BLaER1 treated with 17β-estradiol and CSF1 and Interleukin-3, amounts not matched to agents 10 nM and 100 nM (cell line): ENCODE data around the gene OSBPL2.

ENCODE experiments used
- H3K27ac ChIP-seq, 11 experiments: shearing (Covaris generic); formaldehyde crosslinking; 2 replicates each; pipeline ENCODE4 v1.8.1; 2022
- H3K27me3 ChIP-seq, 11 experiments: shearing (Covaris generic); formaldehyde crosslinking; 2 replicates each; pipeline ENCODE4 v1.8.1; 2022
- H3K36me3 ChIP-seq, 11 experiments: shearing (Covaris generic); formaldehyde crosslinking; 2 replicates each; pipeline ENCODE4 v1.8.1; 2022
- H3K4me1 ChIP-seq, 10 experiments: shearing (Covaris generic); formaldehyde crosslinking; 2 replicates each; pipeline ENCODE4 v1.8.1; 2022
- H3K4me2 ChIP-seq, 11 experiments: shearing (Covaris generic); formaldehyde crosslinking; 2 replicates each; pipeline ENCODE4 v1.8.1; 2022
- H3K4me3 ChIP-seq, 10 experiments: shearing (Covaris generic); formaldehyde crosslinking; 2 replicates each; pipeline ENCODE4 v1.8.1; 2022
- H3K9ac ChIP-seq, 11 experiments: shearing (Covaris generic); formaldehyde crosslinking; 2 replicates each; pipeline ENCODE4 v1.8.1; 2022
- H3K9me3 ChIP-seq, 11 experiments: shearing (Covaris generic); formaldehyde crosslinking; replicated peaks in 1 of 11; 2 replicates each; pipeline ENCODE4 v1.8.1; 2022
- H4K20me1 ChIP-seq, 11 experiments: shearing (Covaris generic); formaldehyde crosslinking; 2 replicates each; pipeline ENCODE4 v1.8.1; 2022
- Cebpa-rat ChIP-seq, 11 experiments: shearing (Covaris generic); IDR thresholded peaks; 2 replicates each; pipeline ENCODE4 v1.8.1; 2022

The OSBPL2 gene

GRCh38 chr20:62227591-62227976, 10.7 kb upstream of the OSBPL2 start:
- Histone ChIP-seq H3K4me2 (peak overlapping the region in 7 of 11 experiments; percentile 30 to 90 (median 76); a peak in 11 of 22 replicates), H3K27ac (no peak overlapping the region)

GRCh38 chr20:62227977-62228958, 10.1 kb upstream of the OSBPL2 start:
- Histone ChIP-seq H3K4me1 (peaks cover 0 to 52% (median 36%) of the 10 kb centered on the region in 10 experiments; a peak in 15 of 20 replicates), H3K27ac (no peak overlapping the region), H3K4me3 (no peak overlapping the region), H3K36me3 (no peaks in the 10 kb centered on the region), H3K9ac (no peak overlapping the region; a peak in 1 of 22 replicates), H3K27me3 (peaks cover 2 to 33% (median 7%) of the 10 kb centered on the region in 11 experiments; a peak in 17 of 22 replicates), H3K4me2 (peak overlapping the region in 6 of 11 experiments; percentile 30 to 90 (median 78); a peak in 7 of 22 replicates), H4K20me1 (peaks cover 0 to 56% (median 7%) of the 10 kb centered on the region in 11 experiments; a peak in 11 of 22 replicates), H3K9me3 (no peaks in the 10 kb centered on the region)
- TF ChIP-seq Cebpa-rat (IDR thresholded peaks at IDR 0.05): no peak

More at GRCh38 chr20:62227591-62227976, 10.7 kb upstream of the OSBPL2 start:
- Histone ChIP-seq H3K4me3 (no peak overlapping the region), H3K4me1 (peaks cover 0 to 53% (median 37%) of the 10 kb centered on the region in 10 experiments; a peak in 15 of 20 replicates), H4K20me1 (peaks cover 0 to 63% (median 12%) of the 10 kb centered on the region in 11 experiments; a peak in 11 of 22 replicates), H3K9ac (peak overlapping the region in 1 of 11 experiments; percentile 18; a peak in 1 of 22 replicates), H3K36me3 (no peaks in the 10 kb centered on the region), H3K27me3 (peaks cover 9 to 40% (median 13%) of the 10 kb centered on the region in 11 experiments), H3K9me3 (no peaks in the 10 kb centered on the region)
- no peak for TF ChIP-seq Cebpa-rat (IDR thresholded peaks at IDR 0.05)

GRCh38 chr20:62228982-62229545, 9.3 kb upstream of the OSBPL2 start:
- Histone ChIP-seq H3K4me2 (no peak overlapping the region), H3K4me1 (peaks cover 0 to 44% (median 30%) of the 10 kb centered on the region in 10 experiments; a peak in 14 of 20 replicates), H3K4me3 (no peak overlapping the region), H3K36me3 (no peaks in the 10 kb centered on the region), H3K27me3 (peaks cover 0 to 25% (median 0%) of the 10 kb centered on the region in 11 experiments; a peak in 7 of 22 replicates), H3K9me3 (peaks cover 0 to 8% (median 5%) of the 10 kb centered on the region in 11 experiments; a peak in 7 of 22 replicates), H3K9ac (no peak overlapping the region), H3K27ac (no peak overlapping the region), H4K20me1 (peaks cover 0 to 48% (median 7%) of the 10 kb centered on the region in 11 experiments; a peak in 9 of 22 replicates)
- TF ChIP-seq Cebpa-rat (IDR thresholded peaks at IDR 0.05): no peak

GRCh38 chr20:62229667-62230066, 8.7 kb upstream of the OSBPL2 start:
- Histone ChIP-seq H3K4me2 (no peak overlapping the region), H4K20me1 (peaks cover 0 to 42% (median 7%) of the 10 kb centered on the region in 11 experiments; a peak in 9 of 22 replicates), H3K9me3 (peaks cover 0 to 8% (median 5%) of the 10 kb centered on the region in 11 experiments; a peak in 7 of 22 replicates), H3K27me3 (peaks cover 0 to 19% (median 0%) of the 10 kb centered on the region in 11 experiments; a peak in 7 of 22 replicates), H3K27ac (no peak overlapping the region), H3K9ac (no peak overlapping the region), H3K4me3 (no peak overlapping the region), H3K36me3 (no peaks in the 10 kb centered on the region), H3K4me1 (peaks cover 0 to 43% (median 35%) of the 10 kb centered on the region in 10 experiments; a peak in 14 of 20 replicates)
- TF ChIP-seq Cebpa-rat (IDR thresholded peaks at IDR 0.05): no peak

- no peak for TF ChIP-seq Cebpa-rat (IDR thresholded peaks at IDR 0.05)
- H3K4me3 ChIP-seq: no peak overlapping the region
- H3K4me2 ChIP-seq: no peak overlapping the region
- peaks cover 0 to 36% (median 7%) of the 10 kb centered on the region in 11 experiments; a peak in 9 of 22 replicates for H4K20me1 ChIP-seq
- H3K27me3 ChIP-seq: peaks cover 0 to 14% (median 0%) of the 10 kb centered on the region in 11 experiments; a peak in 5 of 22 replicates
- H3K4me1 ChIP-seq: peaks cover 0 to 43% (median 39%) of the 10 kb centered on the region in 10 experiments; a peak in 14 of 20 replicates
- no peak overlapping the region for H3K27ac ChIP-seq
- H3K9ac ChIP-seq: no peak overlapping the region
- H3K36me3 ChIP-seq: no peaks in the 10 kb centered on the region
- peaks cover 0 to 8% (median 5%) of the 10 kb centered on the region in 11 experiments; a peak in 7 of 22 replicates for H3K9me3 ChIP-seq
These were observed 8.0 kb upstream of the OSBPL2 start for GRCh38 chr20:62230276-62230675.

GRCh38 chr20:62230696-62231095, 7.6 kb upstream of the OSBPL2 start:
- no peaks in the 10 kb centered on the region for H3K36me3 ChIP-seq
- H3K4me3 ChIP-seq: no peak overlapping the region
- H4K20me1 ChIP-seq: peaks cover 0 to 32% (median 7%) of the 10 kb centered on the region in 11 experiments; a peak in 9 of 22 replicates
- peaks cover 0 to 8% (median 5%) of the 10 kb centered on the region in 11 experiments; a peak in 7 of 22 replicates for H3K9me3 ChIP-seq
- no peak overlapping the region for H3K4me2 ChIP-seq
- no peak overlapping the region for H3K27ac ChIP-seq
- H3K27me3 ChIP-seq: peaks cover 0 to 10% (median 0%) of the 10 kb centered on the region in 11 experiments; a peak in 4 of 22 replicates
- no peak for TF ChIP-seq Cebpa-rat (IDR thresholded peaks at IDR 0.05)
- H3K4me1 ChIP-seq: peaks cover 0 to 43% (median 39%) of the 10 kb centered on the region in 10 experiments; a peak in 14 of 20 replicates
- H3K9ac ChIP-seq: no peak overlapping the region

- no peak for TF ChIP-seq Cebpa-rat (IDR thresholded peaks at IDR 0.05)
- no peaks in the 10 kb centered on the region for H3K36me3 ChIP-seq
- peaks cover 0 to 4% (median 0%) of the 10 kb centered on the region in 11 experiments; a peak in 3 of 22 replicates for H3K27me3 ChIP-seq
- H3K9ac ChIP-seq: no peak overlapping the region
- H3K9me3 ChIP-seq: peaks cover 0 to 8% (median 5%) of the 10 kb centered on the region in 11 experiments; a peak in 7 of 22 replicates
- H3K27ac ChIP-seq: no peak overlapping the region
- H3K4me1 ChIP-seq: peaks cover 0 to 43% (median 38%) of the 10 kb centered on the region in 10 experiments; a peak in 13 of 20 replicates
- peaks cover 0 to 26% (median 4%) of the 10 kb centered on the region in 11 experiments; a peak in 7 of 22 replicates for H4K20me1 ChIP-seq
- H3K4me2 ChIP-seq: no peak overlapping the region
- H3K4me3 ChIP-seq: no peak overlapping the region
These were observed 7.0 kb upstream of the OSBPL2 start for GRCh38 chr20:62231292-62231691.

- H3K9me3 ChIP-seq: peaks cover 0 to 8% (median 5%) of the 10 kb centered on the region in 11 experiments; a peak in 7 of 22 replicates
- H3K4me2 ChIP-seq: no peak overlapping the region
- no peaks in the 10 kb centered on the region for H3K36me3 ChIP-seq
- H3K4me1 ChIP-seq: peaks cover 0 to 42% (median 34%) of the 10 kb centered on the region in 10 experiments; a peak in 15 of 20 replicates
- TF ChIP-seq Cebpa-rat (IDR thresholded peaks at IDR 0.05): no peak
- no peak overlapping the region for H3K4me3 ChIP-seq
- H3K9ac ChIP-seq: no peak overlapping the region
- no peaks in the 10 kb centered on the region for H3K27me3 ChIP-seq
- no peak overlapping the region for H3K27ac ChIP-seq
- peaks cover 0 to 25% (median 0%) of the 10 kb centered on the region in 11 experiments; a peak in 2 of 22 replicates for H4K20me1 ChIP-seq
These were observed 6.1 kb upstream of the OSBPL2 start for GRCh38 chr20:62232194-62232593.
